HepG2 (cell line): ENCODE measurements around the gene CTBP1. TPM values are rescaled to one million over a fixed set of nuclear protein-coding genes. Genes with fewer than 3 reads are reported as not detected.
A peak's percentile ranks its signal among the peaks of the same experiment; 100 is the strongest.

ENCODE experiments used
- ATAC-seq: fragments of 200-7000 bp; cut with Tn5 transposase; 3 replicates; pipeline ENCODE4 v1.9.1; 2020; ENCODE audit warnings: mild to moderate bottlenecking, moderate library complexity
- BruUV-seq: library from RNA; stranded (reverse); fragments of 400-500 nt; replicated peaks from 2 replicates; lab custom pipeline; 2021; lab: Mats Ljungman, UMichigan
- CTCF ChIA-PET: fragments of 300-600 bp; formaldehyde crosslinking; extraction: SDS; loops from one replicate; lab custom pipeline; 2021; ENCODE audit warnings: low total read pairs, inconsistent platforms, low intra/inter-chr PET ratio; lab: Yijun Ruan, JAX
- POLR2A ChIA-PET: fragments of 350-600 bp; sonication (Branson Sonifier 250); formaldehyde crosslinking; loops from one replicate; lab custom pipeline; 2020; ENCODE audit warnings: antibody characterized with exemption, inconsistent platforms; lab: Yijun Ruan, JAX
- DNase-seq: peaks from one replicate; pipeline ENCODE4 v3.0.0-alpha.2; 2015; ENCODE audit warnings: low spot score
- FAIRE-seq: peaks from 3 replicates; lab custom pipeline; 2011; peaks lifted over from hg19 to GRCh38; lab: Jason Lieb, UNC
- H2AFZ ChIP-seq: one replicate; pipeline ENCODE4 v1.6.1; 2011; ENCODE audit warnings: low read length, inconsistent platforms
- H3K27ac ChIP-seq: fragments of 300-600 bp; 3 replicates; pipeline ENCODE4 v1.8.0; 2011; ENCODE audit warnings: mixed run types, mild to moderate bottlenecking, mixed read lengths, low read length, inconsistent platforms; ENCODE audit not compliant: insufficient read depth; ENCODE audit errors: extremely low read length
- H3K27me3 ChIP-seq, 2 experiments: fragments of 200-600 bp in 1 of 2; 2 replicates in 1 of 2; 3 replicates in 1 of 2; pipeline versions ENCODE4 v1.6.0 to v1.8.0; 2011; ENCODE audit warnings: low read length in 2 of 2, mild to moderate bottlenecking in 2 of 2, moderate library complexity in 2 of 2, inconsistent platforms in 1 of 2; ENCODE audit not compliant: insufficient read depth in 2 of 2, control insufficient read depth in 1 of 2
- H3K36me3 ChIP-seq, 2 experiments: fragments of 200-600 bp in 1 of 2; replicated peaks in 1 of 2; 2 replicates in 1 of 2; 3 replicates in 1 of 2; pipeline versions ENCODE4 v1.5.1 to v1.8.0; 2011; ENCODE audit warnings: low read length in 2 of 2, inconsistent platforms in 1 of 2; ENCODE audit not compliant: insufficient read depth in 2 of 2, control insufficient read depth in 1 of 2
- H3K4me1 ChIP-seq: 2 replicates; pipeline ENCODE4 v1.5.1; 2012; ENCODE audit warnings: low read length, inconsistent platforms; ENCODE audit not compliant: insufficient read depth
- H3K4me2 ChIP-seq: 2 replicates; pipeline ENCODE4 v1.6.0; 2011; ENCODE audit warnings: low read depth, low read length, inconsistent platforms
- H3K4me3 ChIP-seq, 3 experiments: fragments of 200-600 bp in 1 of 3; sonication (generic), shearing (Covaris generic) in 1 of 3; replicated peaks in 1 of 3; 2 replicates each; pipeline ENCODE4 v1.5.1; 2011 to 2016; ENCODE audit warnings: low read length in 3 of 3, inconsistent platforms in 2 of 3, low read depth in 2 of 3, mild to moderate bottlenecking in 2 of 3, control low read depth in 1 of 3, mixed read lengths in 1 of 3; ENCODE audit not compliant: insufficient read depth in 1 of 3
- H3K79me2 ChIP-seq: one replicate; pipeline ENCODE4 v1.6.1; 2011; ENCODE audit warnings: low read length, inconsistent platforms; ENCODE audit not compliant: insufficient read depth
- H3K9ac ChIP-seq: 2 replicates; pipeline ENCODE4 v1.6.0; 2011; ENCODE audit warnings: mild to moderate bottlenecking, low read depth, low read length, inconsistent platforms; ENCODE audit not compliant: insufficient read depth
- H3K9me3 ChIP-seq: 2 replicates; pipeline ENCODE4 v1.5.1; 2012; ENCODE audit warnings: mild to moderate bottlenecking, low read length
- H4K20me1 ChIP-seq: 2 replicates; pipeline ENCODE4 v1.6.0; 2011; ENCODE audit warnings: inconsistent platforms, mild to moderate bottlenecking, low read length, moderate library complexity; ENCODE audit not compliant: insufficient read depth
- BCLAF1 ChIP-seq: fragments of 450-650 bp; IDR thresholded peaks from 2 replicates; pipeline ENCODE4 v1.6.1; 2017; ENCODE audit warnings: mild to moderate bottlenecking
- HDAC1 ChIP-seq: sonication (generic); formaldehyde crosslinking; IDR thresholded peaks from 2 replicates; pipeline ENCODE4 v1.5.1; 2020; ENCODE audit warnings: mild to moderate bottlenecking, missing genetic modification reagents
- HDAC2 ChIP-seq: sonication (generic); formaldehyde crosslinking; IDR thresholded peaks from 2 replicates; pipeline ENCODE4 v1.4.0; 2020; ENCODE audit warnings: missing genetic modification reagents
- HMG20A ChIP-seq: IDR thresholded peaks from 2 replicates; pipeline ENCODE4 v1.6.1; 2016; ENCODE audit warnings: borderline replicate concordance
- HNRNPL ChIP-seq: fragments of 200-400 bp; formaldehyde crosslinking; IDR thresholded peaks from 2 replicates; pipeline ENCODE4 v1.6.1; 2017; ENCODE audit warnings: mild to moderate bottlenecking, low read depth, low read length
- IRF2 ChIP-seq: IDR thresholded peaks from 2 replicates; pipeline ENCODE4 v1.6.1; 2018; ENCODE audit warnings: missing genetic modification reagents, missing compliant biosample characterization
- KDM4B ChIP-seq: sonication (generic); formaldehyde crosslinking; IDR thresholded peaks from 2 replicates; pipeline ENCODE4 v1.4.0; 2020; ENCODE audit warnings: missing genetic modification reagents
- MYC ChIP-seq: sonication (generic); formaldehyde crosslinking; IDR thresholded peaks from 2 replicates; pipeline ENCODE4 v1.9.0; 2021; ENCODE audit warnings: missing genetic modification reagents, borderline replicate concordance
- NBN ChIP-seq: fragments of 450-650 bp; conservative IDR thresholded peaks from 2 replicates; pipeline ENCODE4 v1.6.1; 2017
- NR3C1 ChIP-seq: sonication (generic); formaldehyde crosslinking; IDR thresholded peaks from 2 replicates; pipeline ENCODE4 v1.4.0; 2020; ENCODE audit warnings: missing genetic modification reagents
- SAP130 ChIP-seq: IDR thresholded peaks from 2 replicates; pipeline ENCODE4 v1.6.1; 2016; ENCODE audit warnings: low read depth
- SMAD1 ChIP-seq: sonication (generic); formaldehyde crosslinking; IDR thresholded peaks from 2 replicates; pipeline ENCODE4 v1.4.0; 2020; ENCODE audit warnings: missing genetic modification reagents, low read depth, mild to moderate bottlenecking, borderline replicate concordance
- SNRNP70 ChIP-seq: fragments of 200-400 bp; formaldehyde crosslinking; IDR thresholded peaks from 2 replicates; pipeline ENCODE4 v1.6.1; 2017; ENCODE audit warnings: mild to moderate bottlenecking, low read depth, low read length, moderate library complexity
- STAG1 ChIP-seq: sonication (generic); formaldehyde crosslinking; IDR thresholded peaks from 2 replicates; pipeline ENCODE4 v1.4.0; 2020; ENCODE audit warnings: missing genetic modification reagents
- ZFP37 ChIP-seq: sonication (generic); formaldehyde crosslinking; IDR thresholded peaks from 2 replicates; pipeline ENCODE4 v1.4.0; 2020; ENCODE audit warnings: missing genetic modification reagents, borderline replicate concordance
- ZFP91 ChIP-seq: sonication (generic); formaldehyde crosslinking; IDR thresholded peaks from 2 replicates; pipeline ENCODE4 v1.9.0; 2022; ENCODE audit warnings: missing genetic modification reagents, mild to moderate bottlenecking, borderline replicate concordance
- ZNF24 ChIP-seq: fragments of 450-650 bp; IDR thresholded peaks from 2 replicates; pipeline ENCODE4 v1.6.1; 2017; ENCODE audit warnings: antibody characterized with exemption, mild to moderate bottlenecking
- ZNF329 ChIP-seq: sonication (generic); formaldehyde crosslinking; IDR thresholded peaks from 2 replicates; pipeline ENCODE4 v1.9.0; 2021; ENCODE audit warnings: low read depth, mild to moderate bottlenecking, missing genetic modification reagents
- ZNF761 ChIP-seq: sonication (generic); formaldehyde crosslinking; conservative IDR thresholded peaks from 2 replicates; pipeline ENCODE4 v1.4.0; 2020; ENCODE audit warnings: mild to moderate bottlenecking, missing genetic modification reagents
- ZNF790 ChIP-seq: sonication (generic); formaldehyde crosslinking; IDR thresholded peaks from 2 replicates; pipeline ENCODE4 v1.8.0; 2022; ENCODE audit warnings: missing genetic modification reagents, mild to moderate bottlenecking, borderline replicate concordance
- ZSCAN21 ChIP-seq: sonication (generic); formaldehyde crosslinking; IDR thresholded peaks from 2 replicates; pipeline ENCODE4 v1.8.0; 2022; ENCODE audit warnings: mild to moderate bottlenecking, missing genetic modification reagents, moderate library complexity, borderline replicate concordance
- WGBS: methylation state at CpG from one replicate; pipeline ENCODE4 v1.1.6; 2017; ENCODE audit warnings: low lambda C conversion rate; 5-methylcytosine and 5-hydroxymethylcytosine counted together
- in situ Hi-C: cut with HindIII; loops from 2 replicates; pipeline ENCODE4 v1.10.0; 2017; ENCODE audit warnings: low pct_unique_long_range_greater_than_20kb; ENCODE audit not compliant: extremely low pct_ligation_motif_present
- intact Hi-C: fragments of 100-400 bp; cut with micrococcal nuclease; formaldehyde crosslinking; loops from one replicate; pipeline ENCODE4 v1.10.0; 2022; ENCODE audit not compliant: unreplicated experiment
- polyA plus RNA-seq, 8 experiments: library from polyadenylated mRNA; depleted of rRNA in 3 of 8; stranded (reverse) in 7 of 8; unstranded in 1 of 8; fragments of >200 nt; fragmentation: Illumina TruSeq in 4 of 8; extraction: Trizol in 4 of 8; gene quantifications; 2 replicates each; pipeline versions ENCODE4 v1.2.1 to v1.2.3, GENCODE V29; 2011 to 2016; ENCODE audit warnings: low read depth in 4 of 8, missing spikeins in 1 of 8, mixed read lengths in 1 of 8; ENCODE audit not compliant: insufficient read depth in 1 of 8
- total RNA-seq, 5 experiments: library from RNA; depleted of rRNA; stranded (reverse); fragments of >200 nt; fragmentation: Illumina TruSeq; extraction: Trizol; gene quantifications; 2 replicates each; pipeline ENCODE4 v1.2.3, GENCODE V29; 2016; ENCODE audit warnings: low read depth in 1 of 5

The CTBP1 gene
- total and polyA plus RNA-seq, 2 of the 13 experiments (the other 11 are each of a cell fraction or from before 2014, with no cell fraction given): 78.5 to 112 TPM

GRCh38 chr4:1176398-1177273 is 72.3 kb downstream of the CTBP1 start:
- intact Hi-C loops (no loop called here), in situ Hi-C loops (no loop called here)
- BruUV-seq: no TSS peak
- no peak overlapping the region for H3K27ac ChIP-seq
- WGBS: no CpG with 5 or more reads among the region's 1 CpG
- H3K9ac ChIP-seq: peak overlapping the region; percentile 6; the same call in 1 of the 2 replicates
- H3K9me3 ChIP-seq: peaks cover 12% of the 10 kb centered on the region
- no peak for ATAC-seq
- H3K79me2 ChIP-seq: no peaks in the 10 kb centered on the region
- peaks cover 0 to 1% of the 10 kb centered on the region in 2 experiments; a peak in 1 of 5 replicates for H3K27me3 ChIP-seq
- H3K4me1 ChIP-seq: peaks cover 61% of the 10 kb centered on the region
- peak overlapping the region in 1 of 3 experiments; percentile 56; a peak in 1 of 6 replicates for H3K4me3 ChIP-seq
- POLR2A ChIA-PET: interaction anchor here (1.0 to 3.5 kb wide), 3 partner anchors 8 to 28 kb away, joined by 3 to 18 read pairs (median 9); no protein-coding TSS in a partner anchor
- peak overlapping the region; percentile 73 for H3K4me2 ChIP-seq
- no peak for FAIRE-seq
- no peaks in the 10 kb centered on the region for H4K20me1 ChIP-seq
- H2AFZ ChIP-seq: no peak overlapping the region
- CTCF ChIA-PET: no interaction called here
- H3K36me3 ChIP-seq: no peaks in the 10 kb centered on the region
- DNase-seq: no peak
- TF ChIP-seq SNRNP70: no peak
- TF ChIP-seq STAG1 (CRISPR knock-in tag): 0 out of 2 replicates have a peak, but pooled peaks have one; percentile 9
- TF ChIP-seq ZFP91: 0 out of 2 replicates have a peak, but pooled peaks have one; percentile 18
- TF ChIP-seq ZFP37 (CRISPR knock-in tag): no peak
- TF ChIP-seq NR3C1 (CRISPR knock-in tag): no peak
- 0 out of 2 replicates have a peak, but pooled peaks have one; percentile 16 for TF ChIP-seq IRF2 (CRISPR knock-in tag)
- TF ChIP-seq ZNF329: peak; percentile 92
- TF ChIP-seq ZSCAN21 (CRISPR knock-in tag): peak; percentile 70; the same call in 1 of the 2 replicates
- TF ChIP-seq KDM4B (CRISPR knock-in tag): no peak
- 0 out of 2 replicates have a peak, but pooled peaks have one; percentile 77 for TF ChIP-seq NBN
- no peak for TF ChIP-seq SMAD1 (CRISPR knock-in tag)
- no peak for TF ChIP-seq HDAC2
- TF ChIP-seq ZNF761 (CRISPR knock-in tag): no peak
- no peak for TF ChIP-seq BCLAF1
- TF ChIP-seq HMG20A (CRISPR knock-in tag): no peak
- TF ChIP-seq SAP130 (CRISPR knock-in tag): 0 out of 2 replicates have a peak, but pooled peaks have one; percentile 12
- TF ChIP-seq HNRNPL: no peak
- 0 out of 2 replicates have a peak, but pooled peaks have one; percentile 23 for TF ChIP-seq MYC
- TF ChIP-seq HDAC1 (CRISPR knock-in tag): no peak
- TF ChIP-seq ZNF24: peak; percentile 92
- no peak for TF ChIP-seq ZNF790 (CRISPR knock-in tag)
